Coronary artery (tissue), 2 donors: Measurements from ENCODE around the gene ELP5.

ENCODE experiments used
- DNase-seq: peaks from one replicate; pipeline ENCODE4 v3.0.0-alpha.2; 2017; ENCODE audit warnings: low spot score
- H3K27ac ChIP-seq, 2 donors: fragments of 200-600 bp; sonication (generic); one replicate each; pipeline ENCODE4 v1.5.1; 2016 to 2019
- H3K4me3 ChIP-seq: fragments of 200-600 bp; sonication (generic); 2 replicates; pipeline ENCODE4 v1.5.1; 2016; ENCODE audit warnings: mild to moderate bottlenecking, moderate library complexity
- TF ChIP-seq, protein P1 (sequence below): fragments of 200-600 bp; sonication (generic); IDR thresholded peaks from one replicate; pipeline ENCODE4 v1.5.1; 2019; ENCODE audit warnings: antibody characterized with exemption

ELP5 gene

DNA sequence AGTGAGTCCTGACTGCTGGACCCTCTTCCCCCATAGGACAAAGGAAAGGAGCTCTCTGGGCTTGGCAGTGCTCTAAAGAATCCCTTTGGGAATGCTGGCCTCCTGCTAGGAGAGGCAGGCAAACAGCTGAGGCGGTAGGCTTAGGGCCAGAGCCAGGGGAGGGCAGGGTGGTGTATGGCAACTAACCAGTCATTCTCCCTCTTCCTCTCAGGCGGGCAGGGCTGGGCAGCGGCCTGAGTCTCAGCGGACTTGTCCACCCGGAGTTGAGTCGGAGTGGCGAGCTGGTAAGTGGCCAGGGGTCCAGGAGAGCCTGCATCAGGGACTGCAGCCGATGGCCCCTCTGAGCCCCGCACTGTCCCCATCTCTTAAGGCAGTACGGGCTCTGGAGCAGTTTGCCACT lies 27.9 kb upstream of the ELP5 start:
- H3K4me3 ChIP-seq: no peak overlapping the region
- H3K27ac ChIP-seq: peak overlapping the region in 1 of 2 donors; percentile 10
- no peak for DNase-seq
- TF ChIP-seq, protein P1, sequence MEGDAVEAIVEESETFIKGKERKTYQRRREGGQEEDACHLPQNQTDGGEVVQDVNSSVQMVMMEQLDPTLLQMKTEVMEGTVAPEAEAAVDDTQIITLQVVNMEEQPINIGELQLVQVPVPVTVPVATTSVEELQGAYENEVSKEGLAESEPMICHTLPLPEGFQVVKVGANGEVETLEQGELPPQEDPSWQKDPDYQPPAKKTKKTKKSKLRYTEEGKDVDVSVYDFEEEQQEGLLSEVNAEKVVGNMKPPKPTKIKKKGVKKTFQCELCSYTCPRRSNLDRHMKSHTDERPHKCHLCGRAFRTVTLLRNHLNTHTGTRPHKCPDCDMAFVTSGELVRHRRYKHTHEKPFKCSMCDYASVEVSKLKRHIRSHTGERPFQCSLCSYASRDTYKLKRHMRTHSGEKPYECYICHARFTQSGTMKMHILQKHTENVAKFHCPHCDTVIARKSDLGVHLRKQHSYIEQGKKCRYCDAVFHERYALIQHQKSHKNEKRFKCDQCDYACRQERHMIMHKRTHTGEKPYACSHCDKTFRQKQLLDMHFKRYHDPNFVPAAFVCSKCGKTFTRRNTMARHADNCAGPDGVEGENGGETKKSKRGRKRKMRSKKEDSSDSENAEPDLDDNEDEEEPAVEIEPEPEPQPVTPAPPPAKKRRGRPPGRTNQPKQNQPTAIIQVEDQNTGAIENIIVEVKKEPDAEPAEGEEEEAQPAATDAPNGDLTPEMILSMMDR: no peak

DNA sequence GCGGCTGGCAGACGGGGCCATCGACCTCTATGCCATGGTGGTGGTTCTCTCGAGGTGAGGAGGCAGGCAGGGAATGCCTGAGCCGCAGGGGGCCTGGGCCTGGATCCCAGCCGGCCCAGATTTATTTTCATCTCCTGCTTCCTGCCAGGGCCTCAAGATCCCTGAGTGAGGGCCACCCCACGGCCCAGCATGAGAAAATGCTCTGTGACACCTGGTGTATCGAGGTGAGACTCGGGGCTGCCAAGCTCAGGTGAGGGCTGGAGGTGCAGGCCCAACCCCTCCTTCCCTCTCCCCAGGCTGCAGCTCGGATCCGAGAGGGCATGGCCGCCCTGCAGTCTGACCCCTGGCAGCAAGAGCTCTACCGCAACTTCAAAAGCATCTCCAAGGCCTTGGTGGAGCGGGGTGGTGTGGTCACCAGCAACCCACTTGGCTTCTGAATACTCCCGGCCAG lies 27.3 kb upstream of the ELP5 start:
- TF ChIP-seq, protein P1: no peak
- Histone ChIP-seq H3K4me3 (no peak overlapping the region), H3K27ac (no peak overlapping the region)
- no peak for DNase-seq

DNA sequence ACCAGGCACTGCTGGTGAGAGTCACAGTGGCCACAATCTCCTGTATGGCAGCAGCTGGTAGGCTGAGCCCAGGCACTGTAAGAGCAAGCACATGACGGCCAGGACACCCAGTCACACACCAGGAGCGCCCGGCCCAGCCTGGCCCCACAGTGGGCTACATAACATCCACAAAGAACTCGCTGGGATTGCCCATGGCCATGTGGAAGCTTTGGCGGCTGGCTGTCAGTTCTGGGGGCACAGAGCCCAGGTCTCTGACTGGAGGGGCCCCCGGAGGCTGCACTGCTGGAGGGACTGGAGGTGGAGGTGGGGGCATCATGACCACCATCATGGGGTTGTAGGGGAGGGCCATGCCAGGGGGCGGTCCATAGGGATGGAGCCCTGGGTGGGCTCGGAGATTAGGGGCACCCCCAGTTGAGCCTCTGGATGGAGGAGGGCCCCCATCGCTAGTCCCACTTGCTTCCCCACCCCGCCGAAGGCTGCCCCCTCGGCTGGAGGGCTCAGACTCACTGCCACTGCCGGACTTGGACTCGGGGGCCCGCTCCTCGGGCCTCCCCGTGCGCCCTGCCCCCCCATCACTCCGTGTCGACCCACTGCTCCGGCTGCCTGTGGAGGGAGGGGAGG lies 26.2 kb upstream of the ELP5 start:
- TF ChIP-seq, protein P1: no peak
- no peak overlapping the region for H3K27ac ChIP-seq
- no peak overlapping the region for H3K4me3 ChIP-seq
- DNase-seq: no peak

DNA sequence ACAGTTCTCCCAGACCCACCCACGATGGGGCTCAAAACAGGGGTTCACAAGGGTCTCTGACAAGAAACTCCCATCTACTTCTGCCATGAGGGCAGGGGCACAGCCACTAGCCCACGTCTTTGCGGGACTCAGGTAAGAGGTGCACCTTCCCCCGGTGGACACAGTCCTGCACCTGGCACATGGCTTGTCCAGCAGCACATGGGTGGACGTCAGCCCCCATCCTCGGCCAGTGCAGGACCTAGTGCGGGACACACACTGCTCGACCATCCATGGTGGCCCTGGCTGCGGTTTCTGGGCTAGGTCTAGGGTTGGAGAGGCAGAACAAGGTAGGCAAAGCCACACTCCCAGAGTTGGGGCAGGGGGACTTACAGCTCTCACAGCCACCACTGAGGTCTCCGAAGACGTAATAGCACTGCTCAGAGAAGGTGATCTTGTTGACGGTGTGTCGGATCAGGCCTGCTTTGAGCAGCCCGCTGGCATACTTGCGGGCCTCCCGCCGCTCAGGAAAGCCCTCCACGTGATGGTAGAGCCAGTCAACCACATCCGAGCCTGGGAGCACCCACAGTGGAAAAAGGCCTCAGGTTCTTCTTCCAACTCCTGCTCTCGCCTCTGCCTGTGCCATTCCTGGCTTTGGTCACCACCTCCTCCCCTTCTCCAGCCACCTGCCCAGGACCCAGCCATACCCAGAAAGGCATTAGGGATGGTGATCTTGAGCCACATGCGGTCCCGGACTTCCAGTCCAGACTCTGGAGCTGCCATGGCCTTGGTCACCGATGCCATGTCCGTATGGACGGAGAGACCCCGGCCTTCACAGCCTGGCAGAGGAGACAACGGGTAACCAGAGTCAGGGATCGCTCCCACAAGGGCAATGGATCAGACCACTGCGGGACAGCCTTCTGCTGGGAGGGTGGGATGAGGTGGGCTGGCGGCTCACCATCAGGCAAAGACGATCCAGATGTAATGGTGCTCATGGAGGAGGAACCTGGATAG lies 25.0 kb upstream of the ELP5 start:
- H3K27ac ChIP-seq: no peak overlapping the region
- TF ChIP-seq, protein P1: no peak
- no peak overlapping the region for H3K4me3 ChIP-seq
- DNase-seq: no peak

DNA sequence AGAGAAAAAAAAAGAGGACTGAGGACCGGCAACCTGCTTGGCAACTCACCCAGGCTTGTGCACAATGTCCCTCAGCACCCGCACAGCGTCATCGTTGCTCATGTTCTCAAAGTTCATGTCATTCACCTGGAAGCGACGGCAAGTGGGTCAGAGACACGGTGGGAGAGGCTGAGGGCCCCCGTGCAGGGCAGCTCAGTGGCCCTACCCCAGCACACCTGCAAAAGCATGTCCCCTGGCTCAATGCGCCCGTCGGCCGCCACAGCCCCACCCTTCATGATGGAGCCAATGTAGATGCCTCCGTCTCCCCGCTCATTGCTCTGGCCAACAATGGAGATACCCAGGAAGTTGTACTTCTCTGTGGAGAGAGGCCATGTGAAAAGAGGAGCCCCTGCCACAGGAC lies 23.1 kb upstream of the ELP5 start:
- TF ChIP-seq, protein P1: no peak
- no peak for DNase-seq
- H3K4me3 ChIP-seq: no peak overlapping the region
- H3K27ac ChIP-seq: no peak overlapping the region

DNA sequence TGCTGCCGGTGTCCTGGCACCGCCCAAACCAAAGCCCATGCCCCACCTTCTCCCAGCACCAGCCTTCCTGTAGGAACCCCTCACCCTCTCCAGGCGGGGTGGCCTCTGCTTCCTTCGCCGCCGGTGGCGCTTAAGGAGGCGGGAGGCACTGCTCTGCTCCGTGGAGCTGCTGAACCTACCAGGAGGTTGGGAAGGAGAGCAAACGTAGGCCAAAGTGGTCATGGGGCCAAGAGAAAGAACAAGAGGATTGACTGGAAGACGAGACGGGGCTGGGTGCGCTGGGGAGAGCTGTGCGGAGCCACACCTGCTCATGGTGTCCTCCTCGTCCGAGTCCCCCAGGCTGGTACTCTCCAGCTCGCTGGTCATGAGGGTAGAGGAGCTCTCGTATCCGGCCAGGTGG lies 22.5 kb upstream of the ELP5 start:
- Histone ChIP-seq H3K4me3 (no peak overlapping the region), H3K27ac (no peak overlapping the region)
- TF ChIP-seq, protein P1: no peak
- DNase-seq: no peak
